Measurements from ENCODE around the gene IMMP1L.

Gene IMMP1L

GRCh38 chr11:31442086-31442485 lies 67.3 kb downstream of the IMMP1L start:
- no peak for TF ChIP-seq CTCF (IDR thresholded peaks at IDR 0.05; ENCODE audit: extremely low read depth, missing control alignments)
- DNase-seq (ENCODE audit: low spot score) = no peak

DNA sequence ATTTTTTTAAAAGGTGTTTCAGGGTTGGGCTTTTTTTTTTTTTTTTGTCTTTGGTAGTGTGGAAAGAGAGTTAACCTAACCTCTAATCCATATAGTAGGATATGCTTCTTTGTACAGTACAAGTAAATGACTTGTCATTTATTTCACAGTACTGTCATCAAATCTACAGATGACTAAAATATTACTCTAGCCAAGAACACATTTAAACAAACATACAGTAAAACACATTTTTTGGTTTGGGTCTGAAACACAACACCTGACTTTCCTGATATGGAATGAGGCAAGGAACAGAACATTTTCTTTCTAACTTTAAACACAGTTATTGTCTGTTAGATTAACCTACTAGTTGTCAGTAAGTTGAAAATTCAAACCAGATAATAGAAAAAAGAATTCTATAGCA lies 68.1 kb downstream of the IMMP1L start:
- no peak for TF ChIP-seq CTCF (IDR thresholded peaks at IDR 0.05; ENCODE audit: extremely low read depth, missing control alignments)
- DNase-seq (ENCODE audit: low spot score) = no peak

DNA sequence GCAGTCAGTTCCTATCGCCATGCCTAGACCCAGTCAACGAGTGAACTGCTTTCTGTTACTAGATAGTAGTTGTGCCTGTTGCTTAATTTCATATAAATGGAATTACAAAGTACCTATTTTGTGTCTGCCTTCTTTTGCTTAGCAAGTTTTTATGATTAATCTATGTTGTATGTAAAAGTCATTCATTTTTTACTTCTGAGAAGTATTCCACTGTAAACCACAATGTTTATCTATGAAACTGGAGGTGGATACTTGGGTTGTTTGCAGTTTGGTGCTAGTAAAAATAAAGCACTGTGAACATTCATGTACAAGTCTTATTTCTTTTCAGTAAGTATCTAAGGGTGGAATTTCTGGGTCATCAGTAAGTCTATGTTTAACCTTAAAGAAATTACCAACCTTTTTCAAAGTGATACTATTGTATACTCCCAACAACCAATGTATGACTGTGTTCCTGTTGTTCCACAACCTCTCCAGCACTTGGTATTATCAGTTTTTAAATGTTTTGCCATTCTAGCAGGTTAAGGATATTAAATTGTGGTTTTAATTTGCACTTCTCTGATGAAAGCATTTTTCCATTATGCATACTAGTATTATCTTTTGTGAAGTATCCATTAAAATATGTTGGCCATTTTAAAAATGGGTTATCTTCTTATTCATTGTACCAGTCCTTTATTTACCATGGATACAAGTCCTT lies 71.5 kb downstream of the IMMP1L start:
- TF ChIP-seq CTCF (IDR thresholded peaks at IDR 0.05; ENCODE audit: extremely low read depth, missing control alignments) = no peak
- no peak for DNase-seq (ENCODE audit: low spot score)

- TF ChIP-seq CTCF (IDR thresholded peaks at IDR 0.05; ENCODE audit: extremely low read depth, missing control alignments) = no peak
- no peak for DNase-seq (ENCODE audit: low spot score)
Observed at GRCh38 chr11:31433851-31434250, 75.6 kb downstream of the IMMP1L start.

DNA sequence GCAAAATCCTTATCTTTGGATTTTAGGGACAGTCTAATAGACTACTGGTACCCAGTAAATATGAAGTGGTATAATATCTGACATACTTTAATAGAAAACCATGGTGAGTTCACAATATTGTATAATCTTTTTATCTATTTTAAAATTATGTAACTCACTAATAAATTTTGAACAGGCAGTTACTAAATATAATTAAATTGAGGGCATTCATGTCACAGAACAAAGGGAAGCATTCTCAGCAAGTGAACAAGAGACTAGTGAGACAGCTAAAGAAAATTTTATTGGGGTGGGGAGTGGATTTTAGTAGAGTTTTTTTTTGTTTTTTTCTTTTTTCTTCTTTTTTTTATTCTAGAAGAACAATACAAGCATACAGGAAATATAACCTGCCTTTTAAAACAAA lies 84.8 kb downstream of the IMMP1L start:
- no peak for TF ChIP-seq CTCF (IDR thresholded peaks at IDR 0.05; ENCODE audit: extremely low read depth, missing control alignments)
- no peak for DNase-seq (ENCODE audit: low spot score)

DNA sequence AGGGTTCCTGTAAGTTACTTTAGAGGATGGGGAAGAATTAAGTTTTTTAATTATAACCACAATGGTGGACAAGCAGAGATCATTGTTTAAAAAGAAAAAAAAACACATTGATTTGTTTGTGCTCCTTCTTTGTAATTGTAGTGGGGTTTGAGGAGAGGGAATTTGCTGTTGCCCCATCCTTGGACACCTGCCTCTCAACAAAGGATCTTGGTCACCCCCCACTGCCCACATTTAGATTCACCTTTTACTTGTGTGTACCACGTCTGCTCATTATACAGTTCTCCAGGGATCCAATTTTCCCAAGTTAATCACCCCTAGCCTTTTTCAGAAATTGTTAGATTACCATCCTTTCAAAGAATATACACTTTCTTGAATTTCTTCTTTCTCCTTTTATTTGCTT lies 86.7 kb downstream of the IMMP1L start:
- TF ChIP-seq CTCF (IDR thresholded peaks at IDR 0.05; ENCODE audit: extremely low read depth, missing control alignments) = no peak
- DNase-seq (ENCODE audit: low spot score) = no peak

- no peak for DNase-seq (ENCODE audit: low spot score)
- TF ChIP-seq CTCF (IDR thresholded peaks at IDR 0.05; ENCODE audit: extremely low read depth, missing control alignments) = no peak
Observed at GRCh38 chr11:31421820-31422219, 87.6 kb downstream of the IMMP1L start.

Data from GM20000 (cell line).